HEK293 (cell line): ENCODE results near the gene EFNB1.

Experiments
- REST ChIP-seq: fragments of 450-650 bp; formaldehyde crosslinking; IDR thresholded peaks from 2 replicates; pipeline ENCODE4 v1.5.1; 2016; ENCODE audit warnings: missing biosample characterization, missing genetic modification characterization
- SCRT2 ChIP-seq: fragments of 450-650 bp; formaldehyde crosslinking; IDR thresholded peaks from 2 replicates; pipeline ENCODE4 v1.5.1; 2016; ENCODE audit warnings: missing biosample characterization, missing genetic modification characterization
- SETDB1 ChIP-seq: IDR thresholded peaks from one replicate; pipeline ENCODE4 v1.6.1; 2017; ENCODE audit warnings: mild to moderate bottlenecking, low read length, moderate library complexity, mixed read lengths; ENCODE audit not compliant: insufficient read length
- SP2 ChIP-seq: fragments of 450-650 bp; formaldehyde crosslinking; IDR thresholded peaks from 2 replicates; pipeline ENCODE4 v1.5.1; 2016; ENCODE audit warnings: missing biosample characterization, missing genetic modification characterization
- ZBTB21 ChIP-seq: fragments of 450-650 bp; formaldehyde crosslinking; IDR thresholded peaks from 2 replicates; pipeline ENCODE4 v1.5.1; 2017; ENCODE audit warnings: missing biosample characterization, missing genetic modification characterization
- ZNF248 ChIP-seq: fragments of 450-650 bp; formaldehyde crosslinking; IDR thresholded peaks from 2 replicates; pipeline ENCODE4 v1.5.1; 2017; ENCODE audit warnings: missing biosample characterization, missing genetic modification characterization
- ZNF292 ChIP-seq: fragments of 450-650 bp; formaldehyde crosslinking; IDR thresholded peaks from 2 replicates; pipeline ENCODE4 v1.5.1; 2016; ENCODE audit warnings: low read depth, missing biosample characterization, missing genetic modification characterization, borderline replicate concordance
- ZNF350 ChIP-seq: fragments of 450-650 bp; formaldehyde crosslinking; IDR thresholded peaks from 2 replicates; pipeline ENCODE4 v1.5.0; 2017; ENCODE audit warnings: missing biosample characterization, mild to moderate bottlenecking, missing genetic modification characterization
- ZNF423 ChIP-seq: fragments of 450-650 bp; formaldehyde crosslinking; IDR thresholded peaks from 2 replicates; pipeline ENCODE4 v1.5.1; 2016; ENCODE audit warnings: missing biosample characterization, missing genetic modification characterization
- ZNF530 ChIP-seq: fragments of 450-650 bp; formaldehyde crosslinking; IDR thresholded peaks from 2 replicates; pipeline ENCODE4 v1.5.1; 2016; ENCODE audit warnings: low read depth, missing biosample characterization, missing genetic modification characterization
- ZNF670 ChIP-seq: fragments of 450-650 bp; formaldehyde crosslinking; IDR thresholded peaks from 2 replicates; pipeline ENCODE4 v1.5.1; 2016; ENCODE audit warnings: missing biosample characterization, missing genetic modification characterization, low read depth
- ZSCAN23 ChIP-seq: fragments of 450-650 bp; formaldehyde crosslinking; IDR thresholded peaks from 2 replicates; pipeline ENCODE4 v1.5.1; 2016; ENCODE audit warnings: missing biosample characterization, missing genetic modification characterization
- TF ChIP-seq, protein P1 (sequence below): fragments of 450-650 bp; formaldehyde crosslinking; IDR thresholded peaks from 2 replicates; pipeline ENCODE4 v1.5.1; 2016; ENCODE audit warnings: missing biosample characterization, missing genetic modification characterization
- TF ChIP-seq, protein P2 (sequence below): fragments of 450-650 bp; formaldehyde crosslinking; IDR thresholded peaks from 2 replicates; pipeline ENCODE4 v1.5.1; 2017; ENCODE audit warnings: missing biosample characterization, missing genetic modification characterization

- TF ChIP-seq, protein P1, sequence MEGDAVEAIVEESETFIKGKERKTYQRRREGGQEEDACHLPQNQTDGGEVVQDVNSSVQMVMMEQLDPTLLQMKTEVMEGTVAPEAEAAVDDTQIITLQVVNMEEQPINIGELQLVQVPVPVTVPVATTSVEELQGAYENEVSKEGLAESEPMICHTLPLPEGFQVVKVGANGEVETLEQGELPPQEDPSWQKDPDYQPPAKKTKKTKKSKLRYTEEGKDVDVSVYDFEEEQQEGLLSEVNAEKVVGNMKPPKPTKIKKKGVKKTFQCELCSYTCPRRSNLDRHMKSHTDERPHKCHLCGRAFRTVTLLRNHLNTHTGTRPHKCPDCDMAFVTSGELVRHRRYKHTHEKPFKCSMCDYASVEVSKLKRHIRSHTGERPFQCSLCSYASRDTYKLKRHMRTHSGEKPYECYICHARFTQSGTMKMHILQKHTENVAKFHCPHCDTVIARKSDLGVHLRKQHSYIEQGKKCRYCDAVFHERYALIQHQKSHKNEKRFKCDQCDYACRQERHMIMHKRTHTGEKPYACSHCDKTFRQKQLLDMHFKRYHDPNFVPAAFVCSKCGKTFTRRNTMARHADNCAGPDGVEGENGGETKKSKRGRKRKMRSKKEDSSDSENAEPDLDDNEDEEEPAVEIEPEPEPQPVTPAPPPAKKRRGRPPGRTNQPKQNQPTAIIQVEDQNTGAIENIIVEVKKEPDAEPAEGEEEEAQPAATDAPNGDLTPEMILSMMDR (tag by site-specific recombination): no peak
- TF ChIP-seq ZNF530 (tag by site-specific recombination) (no peak), SETDB1 (no peak), ZNF292 (tag by site-specific recombination) (no peak), ZNF670 (tag by site-specific recombination) (no peak), SP2 (no peak), REST (no peak), ZNF423 (tag by site-specific recombination) (no peak), SCRT2 (tag by site-specific recombination) (no peak), ZBTB21 (tag by site-specific recombination) (no peak), ZNF248 (no peak), ZSCAN23 (no peak), ZNF350 (no peak)
- TF ChIP-seq, protein P2, sequence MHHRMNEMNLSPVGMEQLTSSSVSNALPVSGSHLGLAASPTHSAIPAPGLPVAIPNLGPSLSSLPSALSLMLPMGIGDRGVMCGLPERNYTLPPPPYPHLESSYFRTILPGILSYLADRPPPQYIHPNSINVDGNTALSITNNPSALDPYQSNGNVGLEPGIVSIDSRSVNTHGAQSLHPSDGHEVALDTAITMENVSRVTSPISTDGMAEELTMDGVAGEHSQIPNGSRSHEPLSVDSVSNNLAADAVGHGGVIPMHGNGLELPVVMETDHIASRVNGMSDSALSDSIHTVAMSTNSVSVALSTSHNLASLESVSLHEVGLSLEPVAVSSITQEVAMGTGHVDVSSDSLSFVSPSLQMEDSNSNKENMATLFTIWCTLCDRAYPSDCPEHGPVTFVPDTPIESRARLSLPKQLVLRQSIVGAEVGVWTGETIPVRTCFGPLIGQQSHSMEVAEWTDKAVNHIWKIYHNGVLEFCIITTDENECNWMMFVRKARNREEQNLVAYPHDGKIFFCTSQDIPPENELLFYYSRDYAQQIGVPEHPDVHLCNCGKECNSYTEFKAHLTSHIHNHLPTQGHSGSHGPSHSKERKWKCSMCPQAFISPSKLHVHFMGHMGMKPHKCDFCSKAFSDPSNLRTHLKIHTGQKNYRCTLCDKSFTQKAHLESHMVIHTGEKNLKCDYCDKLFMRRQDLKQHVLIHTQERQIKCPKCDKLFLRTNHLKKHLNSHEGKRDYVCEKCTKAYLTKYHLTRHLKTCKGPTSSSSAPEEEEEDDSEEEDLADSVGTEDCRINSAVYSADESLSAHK (tag by site-specific recombination): no peak
These were observed 21.0 kb upstream of the EFNB1 start for GRCh38 chrX:68807818-68808217.
